ENCODE data around the gene LAMB3. TPM values are rescaled to one million over a fixed set of nuclear protein-coding genes. Genes with fewer than 3 reads are reported as not detected.

Gene LAMB3
- total RNA-seq = 7.1 and 9.3 TPM in 2 replicates

GRCh38 chr1:209652121-209652735 is at the start of gene LAMB3:
TSS of gene LAMB3 (minus strand) at chr1:209652425. CDS start at chr1:209650944, 1,481 bp downstream.

GRCh38 chr1:209674957-209675564 is 22.8 kb upstream of the LAMB3 start, which contains the start of gene G0S2:
TSS of gene G0S2 (plus strand) at chr1:209675412. CDS start at chr1:209675685, 273 bp downstream.

GRCh38 chr1:209583408-209583807 is 68.8 kb downstream of the LAMB3 start, which contains the start of gene CAMK1G:
TSS of gene CAMK1G (plus strand) at chr1:209583714. CDS start at chr1:209594984, 11,270 bp downstream.

Other genes with a start within 250 kb of the LAMB3 start
- 0.28 and 0.83 TPM in 2 replicates for gene CAMK1G, start 68.7 kb downstream of the LAMB3 start, total RNA-seq
- gene G0S2, start 23.0 kb upstream of the LAMB3 start, total RNA-seq = 38.9 and 55.8 TPM in 2 replicates
- gene HSD11B1, start 52.4 kb upstream of the LAMB3 start, total RNA-seq = 137 and 168 TPM in 2 replicates
- under 0.01 and 0.28 TPM in 2 replicates for gene TRAF3IP3, start 103.6 kb upstream of the LAMB3 start, total RNA-seq
- 2.0 and 2.3 TPM in 2 replicates for gene C1orf74, start 132.1 kb upstream of the LAMB3 start, total RNA-seq
- gene IRF6, start 153.7 kb upstream of the LAMB3 start, total RNA-seq = 0.09 and 0.14 TPM in 2 replicates
- gene UTP25, start 175.5 kb upstream of the LAMB3 start, total RNA-seq = 3.6 and 5.9 TPM in 2 replicates

All from smooth muscle cell of bladder (primary cell).